HL-60 (cell line): ENCODE measurements around the gene PLPP7.
A peak's percentile ranks its signal among the peaks of the same experiment; 100 is the strongest.

Experiments
- DNase-seq, 2 experiments: peaks; one replicate each; pipeline ENCODE4 v3.0.0-alpha.2; 2010 to 2020; ENCODE audit warnings: low read depth in 1 of 2, low spot score in 1 of 2
- H3K27ac ChIP-seq: fragments of 250-450 bp; sonication (Bioruptor Pico); replicated peaks from 2 replicates; pipeline ENCODE4 v1.5.1; 2020; ENCODE audit warnings: mild to moderate bottlenecking, moderate library complexity
- H3K27me3 ChIP-seq: fragments of 250-450 bp; sonication (Bioruptor Pico); 2 replicates; pipeline ENCODE4 v1.5.1; 2021; ENCODE audit warnings: mild to moderate bottlenecking, moderate library complexity; ENCODE audit not compliant: insufficient read depth, poor library complexity, severe bottlenecking
- H3K4me3 ChIP-seq: replicated peaks from 2 replicates; pipeline ENCODE4 v1.5.1; 2011; ENCODE audit warnings: mild to moderate bottlenecking, control low read depth, low read length; ENCODE audit not compliant: insufficient read depth
- CTCF ChIP-seq: IDR thresholded peaks from one replicate; pipeline ENCODE4 v1.5.1; 2011; ENCODE audit warnings: low read length, control low read depth, inconsistent platforms; ENCODE audit not compliant: insufficient read depth
- GABPA ChIP-seq: IDR thresholded peaks from 2 replicates; pipeline ENCODE4 v1.6.1; 2012; ENCODE audit warnings: low read depth
- POLR2AphosphoS5 ChIP-seq: IDR thresholded peaks from 2 replicates; pipeline ENCODE4 v1.6.1; 2012; ENCODE audit warnings: low read depth
- REST ChIP-seq: IDR thresholded peaks from 2 replicates; pipeline ENCODE4 v1.6.1; 2012; ENCODE audit warnings: low read depth; ENCODE audit not compliant: insufficient replicate concordance
- SPI1 ChIP-seq: IDR thresholded peaks from 2 replicates; pipeline ENCODE4 v1.6.1; 2012; ENCODE audit warnings: low read depth, mild to moderate bottlenecking, borderline replicate concordance

Gene PLPP7

DNA sequence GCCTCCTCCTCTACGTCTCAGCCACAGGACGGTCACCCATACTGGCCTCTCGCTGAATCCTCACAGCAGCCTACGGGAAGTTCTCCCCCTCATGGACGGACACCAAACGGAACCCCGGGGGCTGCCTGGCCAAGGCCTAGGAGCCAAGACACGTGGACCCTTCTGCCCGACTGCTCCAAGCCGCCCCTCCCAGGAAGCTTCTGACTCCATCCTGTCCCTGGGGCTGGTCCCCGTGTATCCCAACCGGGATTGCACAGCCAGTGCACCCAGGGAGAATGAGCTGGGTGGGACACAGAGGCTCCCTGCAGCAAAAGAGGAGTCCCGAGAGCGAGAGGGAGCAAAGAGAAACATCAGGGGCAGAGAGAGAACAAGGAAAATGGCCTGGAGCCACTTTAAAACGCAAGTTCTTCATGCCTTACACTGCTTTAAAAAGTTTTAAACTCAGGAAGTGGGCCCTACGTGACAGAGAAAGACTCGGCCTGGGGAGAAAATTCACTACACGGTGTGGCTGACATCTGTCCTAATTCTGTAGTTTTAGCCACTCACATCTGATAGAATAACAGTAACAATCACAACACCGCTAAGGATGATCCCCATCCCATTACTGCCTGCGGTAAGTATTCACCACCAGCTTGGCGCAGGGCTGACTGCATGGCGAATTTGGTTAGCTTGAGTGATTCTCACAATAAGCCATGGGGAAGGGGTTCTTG is 16.2 kb upstream of the PLPP7 start:
- H3K4me3 ChIP-seq, result peak overlapping the region; percentile 63

GRCh38 chr9:131273856-131274673 is 15.5 kb upstream of the PLPP7 start:
- Histone ChIP-seq H3K4me3 (peak overlapping the region; percentile 63), H3K27ac (peak overlapping the region; percentile 95), H3K27me3 (no peaks in the 10 kb centered on the region)
- no peak for TF ChIP-seq GABPA
- peak; percentile 11 for TF ChIP-seq REST
- TF ChIP-seq CTCF, result no peak
- TF ChIP-seq SPI1, result no peak
- peak; percentile 84 for TF ChIP-seq POLR2AphosphoS5
- DNase-seq, result peak; percentile 91 to 96

More for the DNA sequence above, 16.2 kb upstream of the PLPP7 start:
- DNase-seq, result peak; percentile 71 to 78
- Histone ChIP-seq H3K27ac (peak overlapping the region; percentile 95), H3K27me3 (no peaks in the 10 kb centered on the region)
- TF ChIP-seq REST (no peak), CTCF (no peak), SPI1 (no peak), GABPA (no peak), POLR2AphosphoS5 (no peak; the same call in 1 of the 2 replicates)

DNA sequence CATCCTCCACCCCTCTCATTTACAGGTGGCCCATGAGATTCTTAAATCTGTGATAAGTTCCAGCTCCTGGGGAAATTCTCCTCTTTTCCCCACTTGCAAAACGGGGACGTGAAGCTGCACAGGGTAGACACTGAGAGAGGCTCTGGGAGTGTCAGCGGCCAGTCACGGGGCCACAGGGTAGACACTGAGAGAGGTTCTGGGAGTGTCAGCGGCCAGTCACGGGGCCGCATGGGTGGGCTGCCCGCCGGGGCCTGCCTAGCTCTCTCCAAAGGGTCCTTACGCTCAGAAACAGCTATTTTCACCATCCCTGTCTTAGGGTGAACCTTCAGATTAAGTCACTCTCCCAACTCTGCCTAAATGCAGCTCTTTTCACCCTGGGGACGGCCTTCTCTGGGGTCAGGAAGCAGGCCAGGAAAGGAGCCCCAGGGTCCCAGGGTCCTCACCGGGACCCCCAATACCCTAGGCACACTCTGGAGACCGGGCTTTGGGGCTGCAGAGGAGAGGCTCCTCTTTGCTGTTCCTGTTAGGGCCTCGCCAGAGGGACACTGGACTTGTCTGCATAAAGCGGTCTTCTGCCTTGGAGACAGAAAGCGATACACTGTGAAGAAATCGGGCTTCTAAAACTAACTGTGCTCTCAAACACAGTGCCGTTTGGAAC is 14.7 kb upstream of the PLPP7 start:
- TF ChIP-seq SPI1 (no peak), CTCF (no peak)
- DNase-seq, result peak in 1 of 2 experiments; percentile 44
- Histone ChIP-seq H3K4me3 (peak overlapping the region; percentile 63), H3K27me3 (no peaks in the 10 kb centered on the region), H3K27ac (peak overlapping the region; percentile 95)
